Measurements from ENCODE around the gene PIP. TPM values are rescaled to one million over a fixed set of nuclear protein-coding genes. Genes with fewer than 3 reads are reported as not detected.

Gene PIP
- total RNA-seq, 1 experiment from 2014 or later: not detected

DNA sequence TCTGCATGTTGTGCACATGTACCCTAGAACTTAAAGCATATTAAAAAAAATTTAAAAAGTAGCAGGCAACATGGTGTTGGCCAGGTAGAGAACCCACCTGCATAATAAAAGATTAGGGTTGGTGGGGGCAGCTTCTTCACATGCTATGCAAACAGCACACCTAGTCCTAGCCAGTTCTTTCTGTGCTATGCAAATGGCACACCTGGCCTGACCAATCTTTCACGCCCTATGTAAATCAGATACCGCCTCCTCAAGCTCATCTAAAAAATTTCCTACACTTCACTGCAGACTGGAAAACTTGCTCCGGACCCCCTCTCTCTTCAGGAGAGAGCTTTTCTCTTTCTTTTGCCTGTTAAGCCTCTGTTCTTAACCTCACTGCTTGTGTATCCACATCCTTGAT is 14.5 kb upstream of the PIP start:
- ChIA-PET POLR2A (no interaction called here), CTCF (no interaction called here), RAD21 (ENCODE audit: low non-redundant PET in 1 of 2, low total read pairs in 2 of 2, uncharacterized antibody in 2 of 2, unreplicated experiment in 2 of 2) (no interaction called here)
- ATAC-seq (no peak), DNase-seq (ENCODE audit: low read depth, low spot score) (no peak)
- Histone ChIP-seq H3K36me3 (ENCODE audit: control insufficient read depth in 1 of 2, insufficient read depth in 2 of 2, low read length in 2 of 2) (no peaks in the 10 kb centered on the region), H2AFZ (ENCODE audit: low read depth, low read length, poor library complexity, severe bottlenecking) (no peak overlapping the region), H3K4me3 (replicated peaks in 1 of 2; ENCODE audit: low read depth in 1 of 2, low read length in 2 of 2) (no peak overlapping the region), H3K4me1 (ENCODE audit: control insufficient read depth in 1 of 2, insufficient read depth in 2 of 2, low read length in 2 of 2) (no peaks in the 10 kb centered on the region), H3K27me3 (ENCODE audit: insufficient read depth, low read length) (no peaks in the 10 kb centered on the region), H4K20me1 (ENCODE audit: insufficient read depth) (no peaks in the 10 kb centered on the region), H3K9me2 (ENCODE audit: insufficient read depth) (no peaks in the 10 kb centered on the region), H3K9me3 (ENCODE audit: control insufficient read depth in 1 of 2, insufficient read depth in 1 of 2, low read depth in 1 of 2, low read length in 2 of 2) (no peaks in the 10 kb centered on the region), H3K79me2 (ENCODE audit: insufficient read depth, low read length) (no peaks in the 10 kb centered on the region), H3K4me2 (ENCODE audit: low read length) (no peak overlapping the region), H3K9ac (ENCODE audit: low read length) (no peak overlapping the region), H3K27ac (ENCODE audit: low read depth, low read length) (no peak overlapping the region)
- intact Hi-C loops (cut with micrococcal nuclease): no loop called here
- no TSS peak for BruUV-seq (replicated peaks)
- TF ChIP-seq SP1 (IDR thresholded peaks at IDR 0.05; ENCODE audit: low read depth) (no peak), SRF (IDR thresholded peaks at IDR 0.05; ENCODE audit: low read depth) (no peak), ZBTB33 (IDR thresholded peaks at IDR 0.05; ENCODE audit: extremely low read depth, insufficient replicate concordance, low read length) (no peak), EZH2 (IDR thresholded peaks at IDR 0.05) (no peak), SIN3A (IDR thresholded peaks at IDR 0.05; ENCODE audit: low read depth) (no peak), EZH2phosphoT487 (IDR thresholded peaks at IDR 0.05; ENCODE audit: borderline replicate concordance) (no peak), ZNF274 (IDR thresholded peaks at IDR 0.05; ENCODE audit: low read depth, low read length) (no peak), REST (IDR thresholded peaks at IDR 0.05; ENCODE audit: low read depth) (no peak), POLR2AphosphoS5 (IDR thresholded peaks at IDR 0.05; ENCODE audit: low read depth, low read length) (no peak), RAD21 (IDR thresholded peaks at IDR 0.05; ENCODE audit: low read depth) (no peak), CBX3 (IDR thresholded peaks at IDR 0.05; ENCODE audit: low read depth) (no peak), ATF3 (IDR thresholded peaks at IDR 0.05) (no peak)
- TF ChIP-seq, protein P1, sequence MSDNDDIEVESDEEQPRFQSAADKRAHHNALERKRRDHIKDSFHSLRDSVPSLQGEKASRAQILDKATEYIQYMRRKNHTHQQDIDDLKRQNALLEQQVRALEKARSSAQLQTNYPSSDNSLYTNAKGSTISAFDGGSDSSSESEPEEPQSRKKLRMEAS (IDR thresholded peaks at IDR 0.05): no peak
- TF ChIP-seq, protein P2, sequence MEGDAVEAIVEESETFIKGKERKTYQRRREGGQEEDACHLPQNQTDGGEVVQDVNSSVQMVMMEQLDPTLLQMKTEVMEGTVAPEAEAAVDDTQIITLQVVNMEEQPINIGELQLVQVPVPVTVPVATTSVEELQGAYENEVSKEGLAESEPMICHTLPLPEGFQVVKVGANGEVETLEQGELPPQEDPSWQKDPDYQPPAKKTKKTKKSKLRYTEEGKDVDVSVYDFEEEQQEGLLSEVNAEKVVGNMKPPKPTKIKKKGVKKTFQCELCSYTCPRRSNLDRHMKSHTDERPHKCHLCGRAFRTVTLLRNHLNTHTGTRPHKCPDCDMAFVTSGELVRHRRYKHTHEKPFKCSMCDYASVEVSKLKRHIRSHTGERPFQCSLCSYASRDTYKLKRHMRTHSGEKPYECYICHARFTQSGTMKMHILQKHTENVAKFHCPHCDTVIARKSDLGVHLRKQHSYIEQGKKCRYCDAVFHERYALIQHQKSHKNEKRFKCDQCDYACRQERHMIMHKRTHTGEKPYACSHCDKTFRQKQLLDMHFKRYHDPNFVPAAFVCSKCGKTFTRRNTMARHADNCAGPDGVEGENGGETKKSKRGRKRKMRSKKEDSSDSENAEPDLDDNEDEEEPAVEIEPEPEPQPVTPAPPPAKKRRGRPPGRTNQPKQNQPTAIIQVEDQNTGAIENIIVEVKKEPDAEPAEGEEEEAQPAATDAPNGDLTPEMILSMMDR (IDR thresholded peaks at IDR 0.05 in 2 of 3, conservative IDR thresholded peaks at IDR 0.05 in 1 of 3; ENCODE audit: borderline replicate concordance in 1 of 3, insufficient read depth in 1 of 3, low read depth in 2 of 3, low read length in 2 of 3): no peak

All from HCT116 (cell line).